T-helper 9 cell (primary cell): ENCODE results near the gene RTP3.

Experiments used
- DNase-seq: peaks from one replicate; pipeline ENCODE4 v3.0.0-alpha.2; 2020
- total RNA-seq, 2 donors: gene quantifications; one replicate each; lab custom pipeline; 2026; lab: John Stamatoyannopoulos, UW

Gene RTP3
- 0 to 0.21 reads per million in 2 donors for total RNA-seq

DNA sequence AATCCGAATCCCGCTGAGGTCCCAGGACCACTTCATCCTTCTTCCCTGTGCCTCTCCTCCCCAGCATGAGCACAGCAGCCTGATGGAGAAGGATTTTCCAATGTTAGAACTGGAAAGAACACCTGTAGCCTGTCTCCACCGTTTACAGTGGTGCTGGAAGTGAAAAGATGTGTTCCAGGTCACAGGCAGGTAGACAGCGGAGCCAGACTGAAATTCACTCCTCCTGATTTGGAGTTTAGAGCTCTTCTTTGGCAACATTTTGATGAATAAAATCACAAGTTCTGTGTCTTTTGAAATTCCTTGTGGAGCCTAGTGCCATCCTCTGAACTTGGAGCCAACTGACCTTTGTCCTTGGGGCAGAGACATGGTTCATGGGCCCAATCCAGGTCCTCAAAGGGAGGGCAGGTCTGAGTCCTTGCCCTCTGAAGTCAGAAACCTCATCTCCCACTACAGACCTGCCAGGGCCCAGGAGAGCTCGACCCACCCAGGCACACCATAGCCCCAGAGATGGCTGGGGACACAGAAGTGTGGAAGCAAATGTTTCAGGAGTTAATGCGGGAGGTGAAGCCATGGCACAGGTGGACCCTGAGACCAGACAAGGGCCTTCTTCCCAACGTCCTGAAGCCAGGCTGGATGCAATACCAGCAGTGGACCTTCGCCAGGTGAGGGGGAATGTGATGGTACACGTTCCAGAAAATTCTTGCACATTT, at the start of gene RTP3:
Gene RTP3 (plus strand): TSS at position 421 of the 710 bp plus-strand sequence. CDS start 87 bp downstream, at position 508.
- no peak for DNase-seq

DNA sequence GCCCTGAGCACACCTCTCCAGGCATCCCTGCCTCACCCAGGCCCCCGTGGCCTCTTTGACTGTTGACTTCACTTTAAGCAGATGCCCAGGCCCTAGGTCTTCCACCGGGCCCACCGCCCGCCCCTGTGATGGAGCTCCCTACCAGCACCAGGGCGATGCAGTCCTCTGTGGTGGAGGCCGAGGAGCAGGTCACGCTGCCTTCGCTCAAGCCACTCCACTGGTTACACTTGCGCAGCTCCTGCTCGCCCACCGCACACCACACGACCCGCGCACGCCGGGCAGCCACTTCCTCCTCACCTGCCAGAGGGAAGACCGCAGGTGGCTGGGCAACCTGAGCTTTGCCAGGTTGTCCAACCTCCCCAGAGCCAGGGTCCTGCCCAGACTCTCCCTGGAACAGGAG, 49.1 kb upstream of the RTP3 start:
- no peak for DNase-seq

DNA sequence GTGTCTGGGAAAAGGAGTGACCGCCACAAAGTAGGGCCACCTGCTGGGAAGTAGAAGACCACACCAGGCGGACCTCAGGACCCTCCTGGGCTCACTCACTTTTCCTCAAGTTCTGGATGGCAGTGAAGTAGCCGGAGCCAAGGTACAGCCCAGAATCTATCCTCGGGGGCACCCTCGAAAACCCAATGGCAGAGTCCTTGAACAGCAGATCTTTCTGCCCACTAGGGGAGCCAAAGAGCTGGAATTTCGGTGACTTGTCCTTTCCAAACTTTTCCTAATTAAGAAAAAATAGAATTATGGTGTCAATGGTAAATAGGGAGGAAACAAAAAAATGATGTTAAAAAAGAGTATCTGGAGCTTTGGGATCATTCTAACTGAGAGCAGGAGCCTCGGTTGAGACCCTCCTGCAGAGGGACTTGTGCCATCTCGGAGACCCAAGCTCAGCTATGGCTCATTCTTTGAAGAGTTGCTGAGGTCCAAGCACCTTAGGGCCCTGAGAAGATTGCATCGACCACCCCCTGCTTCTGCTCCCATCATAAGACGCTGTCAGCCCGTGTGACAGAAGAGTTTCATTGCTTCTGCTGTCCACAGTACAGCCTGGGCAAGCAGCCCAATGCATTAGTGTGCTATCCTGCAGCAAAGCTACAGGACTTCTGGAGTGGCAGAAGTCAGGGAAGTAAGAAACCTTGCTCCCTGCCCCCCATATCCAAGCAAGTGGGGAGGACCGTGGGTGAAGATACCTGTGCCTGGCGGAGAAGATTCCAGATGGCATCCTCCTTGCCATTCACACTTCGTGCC, 47.8 kb upstream of the RTP3 start:
- no peak for DNase-seq

DNA sequence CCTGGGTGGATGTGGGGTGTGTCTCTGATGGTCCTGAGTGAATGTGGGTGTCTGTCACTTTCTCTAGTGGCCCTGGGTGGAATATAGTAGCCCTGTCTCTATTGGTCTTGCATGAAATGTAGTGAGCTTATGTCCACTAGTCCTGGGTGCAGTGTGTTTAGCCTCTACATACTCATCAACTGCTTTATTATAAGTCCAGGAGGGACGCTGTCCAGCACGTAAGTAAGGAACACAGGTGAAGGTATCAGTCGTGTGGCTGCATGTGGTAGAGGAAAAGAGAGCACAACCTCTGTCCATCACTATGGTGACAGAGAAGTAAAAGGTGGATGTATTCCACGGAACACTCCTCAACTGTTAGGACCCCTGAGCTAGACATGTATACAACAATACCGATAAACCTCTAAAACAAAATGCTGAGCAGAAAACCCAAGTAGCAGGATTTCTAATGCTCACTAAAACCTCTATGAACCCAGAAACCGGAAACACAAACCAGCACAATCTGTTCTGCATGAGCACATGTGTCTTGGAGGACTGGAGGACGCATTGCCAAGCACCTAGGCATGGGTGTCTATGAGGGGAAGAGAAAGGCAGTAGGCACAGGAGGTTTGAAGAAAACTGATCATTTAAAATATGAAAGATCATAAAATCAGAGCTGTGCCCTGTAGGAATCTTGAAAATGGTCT, 44.1 kb upstream of the RTP3 start:
- DNase-seq = no peak

DNA sequence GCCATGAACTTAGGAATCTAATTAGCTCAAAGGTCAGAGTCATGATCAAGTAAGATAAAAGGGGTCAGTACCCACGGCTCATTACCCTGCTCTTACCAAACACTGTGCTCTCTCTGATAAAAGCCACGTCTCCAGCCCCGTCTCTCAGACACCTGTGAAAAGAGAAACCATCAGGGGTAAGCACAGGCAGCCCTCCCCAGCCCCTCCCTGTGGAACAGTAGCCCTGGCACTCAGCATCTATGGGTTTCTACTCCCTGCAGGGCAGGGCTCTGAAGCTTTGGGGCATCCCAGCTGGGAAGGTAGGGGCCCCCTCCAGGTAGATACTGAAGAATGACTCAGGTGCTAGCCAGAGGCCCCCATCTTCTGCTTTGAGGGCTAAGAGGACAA, 43.6 kb upstream of the RTP3 start:
- no peak for DNase-seq

DNA sequence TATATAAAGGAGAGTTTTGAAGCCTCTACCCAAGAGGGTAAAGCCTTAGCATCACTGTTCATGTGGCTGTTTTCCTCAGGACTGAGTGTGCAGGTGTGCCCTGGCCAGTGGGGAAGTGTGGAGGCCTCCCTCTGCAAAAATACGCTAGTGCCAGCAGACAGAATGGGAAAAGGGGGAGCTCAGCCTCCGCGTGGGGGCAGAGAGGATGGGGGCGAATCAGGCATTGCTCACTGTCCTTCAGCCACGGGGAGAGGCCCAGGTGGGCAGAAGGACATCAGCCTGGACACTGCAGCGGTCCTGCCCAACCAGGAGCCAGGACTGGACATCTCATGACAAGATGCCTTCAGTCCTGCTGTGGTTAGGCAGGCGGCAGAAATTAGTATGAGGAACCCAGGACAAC, 43.2 kb upstream of the RTP3 start:
- no peak for DNase-seq

DNA sequence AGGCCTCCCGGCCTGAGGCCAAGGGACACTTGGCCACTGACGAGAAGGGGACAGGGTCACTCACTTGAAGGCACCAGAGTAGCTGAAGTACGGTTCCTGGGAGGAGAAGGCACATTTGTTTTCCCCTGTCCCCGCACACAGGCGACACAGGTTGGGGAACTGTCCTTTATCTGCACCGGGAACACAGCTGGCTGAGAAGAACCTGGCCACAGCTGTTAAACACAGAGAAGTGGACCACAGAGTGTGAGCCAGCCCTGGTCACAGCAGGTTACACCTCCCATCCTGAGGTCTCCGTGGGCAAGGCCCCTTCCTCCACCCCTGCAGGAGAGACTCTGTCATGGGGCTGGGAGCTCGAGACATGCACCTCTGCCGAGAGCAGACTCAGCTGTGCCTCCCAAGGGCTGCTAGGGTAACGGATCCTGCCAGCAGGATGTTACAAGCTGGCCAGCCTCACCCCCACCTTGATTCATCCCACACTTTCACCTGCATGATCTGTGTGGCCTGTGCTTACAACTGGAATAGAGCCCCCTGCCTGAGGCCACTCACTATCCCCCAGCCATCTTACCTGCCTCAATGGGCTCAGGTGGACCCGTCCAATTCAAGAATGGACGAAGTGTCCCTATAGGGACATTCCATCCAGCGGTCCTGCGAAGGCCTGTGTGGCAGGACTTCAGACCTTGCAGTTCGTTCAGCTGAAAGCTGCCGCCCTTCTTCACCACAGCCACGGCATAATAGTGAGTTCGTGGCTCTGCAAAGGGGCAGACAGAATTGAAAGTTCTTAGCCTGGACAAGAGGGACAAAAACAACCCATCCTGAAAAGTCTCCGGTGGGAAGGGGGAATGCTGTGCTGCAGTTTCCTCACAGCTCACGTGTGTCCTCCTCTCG, 42.3 kb upstream of the RTP3 start:
- DNase-seq = no peak

DNA sequence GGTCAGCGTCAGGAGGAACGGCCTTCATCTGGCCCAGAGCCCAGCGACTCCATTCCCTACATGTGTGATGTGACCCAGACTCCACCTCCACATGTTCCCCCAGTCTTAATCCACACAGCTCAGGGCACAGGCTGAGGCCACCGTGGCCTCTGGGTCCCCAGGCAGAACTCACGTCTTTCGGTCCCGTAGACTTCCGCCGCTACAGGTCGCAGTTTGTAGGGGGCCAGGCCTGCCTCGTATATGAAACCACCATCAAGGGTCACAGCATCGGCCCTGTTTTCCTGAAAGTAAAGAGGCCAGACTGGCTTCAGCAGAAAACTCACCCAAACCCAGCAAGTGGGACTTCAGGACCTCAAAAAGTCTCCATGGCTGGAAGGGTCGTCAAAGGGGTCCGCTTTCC, 41.7 kb upstream of the RTP3 start:
- DNase-seq = no peak

DNA sequence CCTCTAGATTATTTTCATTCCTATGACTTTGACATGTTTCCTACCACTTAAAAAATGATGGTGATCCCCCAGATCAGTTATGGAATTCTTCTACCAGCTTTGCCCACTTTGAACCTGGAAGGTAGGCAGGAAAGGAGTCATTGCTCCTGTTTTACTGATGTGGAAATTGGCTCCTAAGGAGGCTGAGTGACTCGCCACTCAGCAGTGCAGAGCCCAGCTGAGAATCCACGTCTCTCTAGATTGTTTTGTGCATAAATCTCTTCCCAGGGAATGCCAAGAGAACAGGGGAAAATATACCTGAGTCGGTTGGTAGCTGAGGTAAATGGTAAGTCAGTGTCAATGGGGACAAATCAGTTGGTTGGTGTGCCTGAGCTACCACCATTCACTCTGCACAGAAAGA, 37.7 kb upstream of the RTP3 start:
- no peak for DNase-seq

DNA sequence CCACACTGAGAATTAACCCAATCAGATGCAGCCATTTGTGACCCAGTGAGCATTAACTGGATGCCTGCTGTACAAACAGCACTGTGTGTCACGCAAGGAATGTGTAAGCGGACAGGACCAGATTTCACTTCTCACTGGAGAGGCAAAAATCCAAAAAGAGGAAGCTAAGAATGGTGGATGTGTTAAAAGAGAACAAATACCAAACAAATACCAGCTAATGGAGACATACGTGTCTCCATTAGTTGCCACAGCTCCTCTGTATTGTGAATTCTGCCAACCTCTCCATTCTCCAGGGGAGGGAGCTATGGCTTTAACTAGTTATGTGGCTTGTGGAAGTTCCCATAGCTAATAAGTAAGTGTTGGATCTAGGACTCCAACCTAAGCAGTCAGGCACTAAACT, 35.7 kb upstream of the RTP3 start:
- DNase-seq = no peak

DNA sequence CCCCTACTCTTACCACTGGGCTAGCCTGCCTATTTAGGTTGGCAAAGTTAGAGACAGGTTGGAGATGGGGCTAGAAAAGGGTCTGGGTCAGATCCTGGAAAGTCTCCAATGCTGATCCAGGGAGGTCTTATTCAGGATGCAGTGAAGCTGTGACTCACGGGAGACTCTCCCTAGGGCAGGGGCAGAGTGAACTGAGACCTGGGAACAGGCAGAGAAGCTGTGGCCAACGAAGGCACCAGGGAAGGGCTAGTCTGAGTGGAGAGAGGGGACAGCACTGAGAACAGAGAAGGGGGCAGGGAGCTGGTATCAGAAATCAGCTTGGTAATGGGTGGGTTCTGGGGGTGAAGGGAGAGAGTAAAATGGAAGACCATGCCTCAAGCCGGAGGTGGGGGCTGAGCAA, 35.3 kb upstream of the RTP3 start:
- no peak for DNase-seq

DNA sequence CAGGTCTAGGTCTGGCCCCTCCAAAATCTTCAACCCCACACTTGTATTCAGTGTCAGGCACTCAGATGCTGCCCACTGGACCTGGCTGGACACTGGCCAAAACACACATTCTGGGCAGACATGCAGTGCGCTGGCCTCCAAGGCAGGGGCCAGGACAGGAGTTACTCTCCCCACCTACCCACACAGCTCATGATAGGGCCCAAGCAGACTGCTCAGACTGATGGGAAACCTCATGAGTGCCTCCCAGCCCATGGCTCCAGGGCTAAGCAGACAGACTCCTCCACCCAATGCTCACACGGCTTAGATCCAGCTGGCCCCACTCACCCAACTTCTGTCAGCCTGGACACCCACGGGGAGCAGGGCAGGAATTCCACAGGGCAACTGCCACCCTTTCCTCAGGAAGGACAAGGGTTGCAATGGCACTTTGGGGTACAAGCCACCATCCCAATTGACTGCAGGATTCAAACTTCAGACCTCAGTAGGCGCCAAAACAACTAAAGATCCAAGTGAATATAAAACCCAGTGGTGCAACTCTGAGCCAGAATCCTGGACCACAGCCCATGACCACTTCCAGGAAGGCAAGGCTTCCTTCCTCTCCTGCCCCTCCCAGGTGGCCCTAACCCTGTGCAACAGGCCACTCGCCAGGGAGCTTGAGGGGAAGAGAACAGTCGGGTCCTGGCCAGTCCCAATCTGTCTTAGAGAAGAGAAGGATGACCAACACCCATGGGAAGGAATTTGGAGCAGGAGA, 34.5 kb upstream of the RTP3 start:
- DNase-seq = no peak

DNA sequence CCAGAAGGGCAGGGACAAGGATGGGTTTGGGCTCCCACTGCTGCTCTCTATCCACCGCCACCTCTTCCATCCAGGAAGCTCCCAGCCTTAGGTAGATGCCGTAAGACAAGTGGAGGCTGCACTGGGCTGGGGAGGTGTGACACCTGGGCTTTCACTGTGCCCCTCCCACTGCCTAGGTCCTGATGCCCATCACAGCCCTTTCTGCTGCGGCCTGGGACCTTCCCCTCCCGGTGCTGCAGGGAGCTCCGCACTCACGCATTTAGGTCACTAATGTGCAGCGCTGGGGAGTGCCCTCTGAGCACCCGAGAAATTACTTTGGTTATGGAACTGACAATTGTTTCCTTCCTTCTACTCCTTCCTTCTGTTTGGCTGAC, 33.9 kb upstream of the RTP3 start:
- no peak for DNase-seq

DNA sequence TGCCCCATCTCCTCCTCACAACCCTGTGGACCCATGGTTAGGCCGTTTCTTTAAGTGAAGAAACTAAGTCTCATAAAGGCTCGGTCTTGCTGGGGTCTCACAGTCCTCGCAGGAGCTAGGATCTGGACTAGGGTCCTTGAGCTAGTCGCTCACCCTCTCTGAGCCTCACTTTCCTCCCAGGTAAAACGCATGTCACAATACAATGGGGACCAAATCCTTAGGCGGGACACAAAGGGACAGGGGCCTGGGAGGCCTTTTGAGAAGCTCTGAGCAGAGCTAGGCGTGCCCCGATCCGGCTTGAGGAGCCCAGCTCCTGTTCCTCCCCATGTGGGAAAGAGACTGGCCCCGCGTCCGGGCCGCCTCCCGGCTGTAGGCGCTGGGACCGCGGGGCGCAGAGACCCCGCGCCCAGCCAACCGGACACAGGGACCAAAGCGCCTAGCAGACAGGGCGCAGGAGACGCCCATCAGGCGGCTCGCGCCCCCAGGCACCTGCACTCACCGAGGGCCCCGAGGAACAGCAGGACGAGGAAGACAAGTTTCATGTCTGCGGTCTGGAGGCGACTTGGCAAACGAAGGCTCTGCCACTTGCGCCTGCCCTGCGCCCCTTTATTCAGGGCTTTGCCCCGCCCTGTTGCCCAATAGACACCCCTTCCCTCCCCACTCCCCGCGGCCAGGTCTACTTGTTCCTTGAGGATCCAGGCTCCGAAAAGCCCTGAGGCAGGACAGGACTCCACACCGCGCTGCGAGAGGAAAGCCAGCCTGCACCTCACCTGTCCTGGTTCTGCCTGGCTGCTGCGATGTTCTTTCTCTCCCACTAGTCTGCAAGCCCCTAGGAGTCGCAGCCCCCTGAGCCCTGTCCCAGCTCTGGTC, 33.2 kb upstream of the RTP3 start, which contains the start of gene LTF:
Gene LTF (minus strand): TSS at position 580 of the 870 bp plus-strand sequence. CDS start 38 bp downstream, at position 542.
- no peak for DNase-seq

DNA sequence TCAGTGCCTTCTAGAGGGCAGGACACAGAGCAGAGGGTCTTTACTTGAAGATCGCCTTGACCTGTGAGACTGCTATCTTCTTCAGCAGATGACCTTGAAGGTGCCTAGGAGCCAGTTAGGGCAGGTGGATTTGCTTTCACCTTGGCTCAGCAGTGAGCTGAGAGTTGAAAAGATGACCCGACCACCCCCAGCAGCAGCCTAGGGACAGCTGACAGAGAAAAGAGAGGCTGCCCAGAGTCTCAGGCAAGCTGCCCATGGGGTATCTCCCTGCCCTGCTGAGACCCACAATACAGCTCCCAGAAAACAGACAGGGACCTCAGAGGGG, 32.6 kb upstream of the RTP3 start:
- DNase-seq = no peak

DNA sequence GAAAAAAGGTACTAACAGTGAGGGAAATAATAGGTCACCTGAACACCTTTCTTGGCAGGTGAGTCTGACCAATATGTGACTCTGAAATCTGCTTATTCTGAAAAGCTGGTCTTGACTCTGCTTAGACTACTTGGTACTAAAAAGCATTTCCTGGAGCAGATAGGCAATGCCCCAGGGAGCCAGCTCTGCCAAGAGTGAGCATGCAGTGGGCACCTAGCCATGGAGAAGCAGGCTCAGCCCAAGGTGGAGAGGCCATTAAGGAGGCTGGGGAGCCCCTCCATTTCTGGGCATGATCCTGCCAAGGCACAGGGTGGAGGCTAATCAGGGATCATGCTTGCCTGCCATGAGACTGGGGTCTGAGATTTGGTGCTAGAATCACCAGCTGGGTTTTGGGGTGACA, 31.5 kb upstream of the RTP3 start:
- no peak for DNase-seq

DNA sequence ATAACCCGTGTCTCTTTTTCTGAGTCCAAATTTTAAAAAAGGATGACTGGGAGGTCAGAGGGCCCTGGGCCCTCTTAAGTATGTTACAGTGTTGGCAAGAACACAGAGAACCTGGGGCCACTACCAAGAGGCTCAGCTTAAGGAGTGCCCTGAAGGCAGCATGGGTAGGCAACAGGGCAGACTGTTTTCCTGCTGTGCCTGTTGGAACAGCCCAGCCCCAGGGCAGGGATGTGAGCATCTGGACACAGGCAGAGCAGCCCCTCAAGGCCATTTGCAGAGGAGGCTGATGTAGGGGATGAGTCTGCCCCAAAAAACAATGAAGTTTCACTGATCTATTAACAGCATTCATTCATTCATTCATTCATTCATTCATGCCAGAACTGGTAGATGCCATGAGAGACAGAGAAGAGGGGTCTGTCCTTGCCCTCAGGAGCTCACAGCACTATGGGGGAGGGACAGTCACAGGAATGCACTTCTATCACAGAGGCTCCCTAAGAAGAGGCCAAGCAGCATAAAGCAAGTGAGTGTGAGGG, 30.8 kb upstream of the RTP3 start:
- DNase-seq = no peak

DNA sequence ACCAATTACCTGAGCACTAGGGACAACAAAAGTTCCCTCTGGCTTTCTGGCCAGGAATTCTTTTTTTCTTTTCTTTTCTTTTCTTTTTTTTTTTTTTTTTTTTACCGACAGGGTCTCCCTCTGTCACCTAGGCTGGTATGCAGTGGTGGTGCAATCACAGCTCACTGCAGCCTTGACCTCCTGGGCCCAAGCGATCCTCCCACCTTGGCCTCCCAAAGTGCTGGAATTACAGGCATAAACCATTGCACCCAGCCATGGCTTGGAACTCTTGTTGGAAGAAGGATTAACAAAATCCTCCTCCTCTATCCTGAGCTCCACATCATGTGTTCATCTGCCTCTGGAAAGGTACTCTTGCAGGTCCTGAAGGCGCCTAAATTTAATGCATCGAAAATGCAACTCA, 30.2 kb upstream of the RTP3 start:
- DNase-seq = no peak

DNA sequence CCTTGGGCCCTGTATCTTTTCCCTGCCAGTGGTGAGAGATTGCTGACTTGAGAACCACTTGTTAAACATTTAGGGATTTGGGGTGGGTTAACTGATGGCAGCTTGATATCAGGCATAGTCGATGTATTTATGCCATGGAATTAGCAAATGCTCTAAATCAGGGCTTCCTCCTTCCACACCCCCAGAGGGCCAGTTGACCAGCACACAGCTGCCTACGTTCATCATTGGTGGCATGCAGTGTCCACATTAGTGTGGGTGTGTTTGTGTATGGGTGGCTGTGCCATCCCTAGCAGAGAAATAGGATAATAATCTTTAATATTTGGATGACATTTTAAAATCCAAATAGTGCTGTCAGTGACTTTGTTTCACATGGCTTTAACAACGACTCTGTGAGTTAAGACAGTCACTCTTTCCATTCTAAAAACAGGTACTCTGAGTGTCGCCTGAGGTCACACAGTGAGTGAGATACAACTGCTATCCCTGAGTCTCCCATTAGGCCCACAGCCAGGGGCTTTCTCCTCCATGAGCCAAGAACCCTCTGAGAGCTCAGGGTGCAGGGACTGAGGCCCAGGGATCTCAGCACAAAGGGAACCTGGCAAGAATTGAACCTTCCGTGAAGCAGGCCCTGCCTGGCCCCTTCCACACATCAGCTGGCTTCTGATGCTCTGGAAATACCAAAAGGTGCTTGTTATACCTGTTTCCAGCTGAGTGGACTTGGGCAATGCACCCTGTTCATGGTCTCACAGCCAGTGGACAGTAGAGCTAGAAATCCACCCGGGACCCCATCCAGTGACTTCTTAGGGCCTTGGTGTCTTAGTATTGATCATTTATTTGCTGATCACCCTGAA, 28.8 kb upstream of the RTP3 start:
- no peak for DNase-seq
